Esophagus muscularis mucosa (tissue), 2 donors: ENCODE data around the gene DHX34.

Source experiments
- EP300 ChIP-seq: sonication (generic); formaldehyde crosslinking; IDR thresholded peaks from one replicate; pipeline ENCODE4 v1.6.1; 2017; ENCODE audit warnings: antibody characterized with exemption
- POLR2A ChIP-seq: fragments of 450-650 bp; IDR thresholded peaks from one replicate; pipeline ENCODE4 v1.6.1; 2017; ENCODE audit warnings: antibody characterized with exemption, moderate library complexity, mild to moderate bottlenecking, low read depth

DNA sequence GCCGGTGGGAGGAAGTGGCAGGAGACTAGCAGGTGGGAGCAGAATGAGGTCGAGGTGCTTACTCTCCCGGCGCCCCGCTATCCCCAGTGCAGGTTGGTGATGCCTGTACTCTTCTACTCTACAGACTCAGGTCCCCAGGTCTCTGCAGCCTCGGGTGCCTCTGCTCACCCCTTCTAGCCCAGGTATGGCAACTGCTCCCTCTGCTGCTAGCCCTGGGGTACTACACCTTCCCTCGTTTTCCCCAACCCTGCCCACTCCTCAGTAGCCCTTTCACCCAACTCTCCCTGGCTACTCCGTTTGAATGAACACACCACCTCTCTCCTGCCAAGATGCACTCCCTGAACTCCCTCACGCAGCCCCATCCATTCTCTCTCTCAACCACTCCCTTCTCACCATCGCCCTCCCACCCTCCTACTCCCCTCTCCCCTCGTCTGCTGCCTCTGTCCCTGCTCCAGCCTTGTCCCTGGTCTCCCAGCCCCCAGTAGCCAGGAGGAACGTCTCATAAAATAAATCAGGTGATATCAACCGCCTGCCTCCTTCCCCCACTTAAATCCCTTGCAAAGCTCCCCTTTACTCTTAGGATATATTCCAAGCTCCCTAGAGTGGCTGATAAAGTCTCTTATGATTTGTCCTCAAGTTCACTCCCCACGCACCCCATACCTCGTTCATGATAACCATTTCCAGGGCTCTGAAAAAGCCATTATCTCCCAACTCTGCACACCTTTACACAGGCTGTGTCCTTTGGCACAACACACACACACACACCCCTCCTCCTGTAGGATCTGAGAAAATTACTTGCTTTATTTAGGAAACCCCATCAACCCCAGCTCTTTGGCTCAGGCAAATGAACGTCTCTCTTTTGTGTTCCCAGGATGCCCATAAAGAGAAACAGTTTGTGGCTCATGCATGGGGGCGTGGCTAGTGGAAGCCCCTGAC, 78.4 kb downstream of the DHX34 start:
- TF ChIP-seq EP300 = no peak
- no peak for TF ChIP-seq POLR2A
